ENCODE results near the gene SPNS2. TPM values are rescaled to one million over a fixed set of nuclear protein-coding genes. Genes with fewer than 3 reads are reported as not detected.

The SPNS2 gene
- total RNA-seq, 1 experiment from 2014 or later, result 1.6 TPM

DNA sequence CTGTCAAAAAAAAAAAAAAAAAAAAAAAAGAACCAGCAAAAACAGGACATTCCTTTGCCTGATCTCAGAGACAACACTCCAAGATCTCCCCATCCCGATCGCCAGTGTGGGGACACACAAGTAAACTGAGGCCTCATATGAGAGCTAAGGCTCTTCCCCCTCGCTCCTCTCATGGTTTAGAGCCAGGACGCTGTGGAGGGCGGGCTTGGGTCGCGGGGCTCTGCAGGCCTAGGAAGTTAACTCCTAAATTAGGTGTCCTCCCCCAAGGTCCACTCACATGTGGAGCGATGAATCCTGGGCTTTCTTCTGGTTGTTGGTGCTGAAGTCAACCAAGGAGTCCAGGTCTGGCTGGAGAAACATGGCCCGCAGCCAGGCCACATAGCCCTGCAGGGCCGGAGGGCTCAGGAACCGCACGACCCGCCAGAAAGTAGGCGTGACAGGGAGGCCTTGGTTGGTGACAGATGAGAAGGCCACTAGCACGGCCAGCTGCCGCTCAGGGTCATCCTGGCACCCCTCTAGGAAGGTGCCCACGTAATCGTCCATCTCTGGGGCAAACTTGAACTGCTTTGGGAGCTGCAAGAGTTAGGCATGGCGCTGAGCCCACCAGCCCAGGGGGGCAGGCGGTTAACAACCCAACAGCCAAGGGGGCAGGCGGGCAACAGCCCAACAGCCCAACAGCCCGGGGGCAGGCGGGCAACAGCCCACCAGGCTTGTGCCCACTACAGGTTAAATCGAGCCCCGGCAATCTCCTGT lies 51.3 kb downstream of the SPNS2 start:
- Histone ChIP-seq H3K27ac (ENCODE audit: low read depth, low read length) (no peak overlapping the region), H3K4me1 (ENCODE audit: control insufficient read depth in 1 of 2, insufficient read depth in 2 of 2, low read length in 2 of 2) (peaks cover 6 to 14% of the 10 kb centered on the region in 2 experiments; a peak in 2 of 4 replicates), H3K4me2 (ENCODE audit: low read length) (no peak overlapping the region), H3K4me3 (replicated peaks in 1 of 2; ENCODE audit: low read depth in 1 of 2, low read length in 2 of 2) (no peak overlapping the region), H3K9me2 (ENCODE audit: insufficient read depth) (no peaks in the 10 kb centered on the region), H2AFZ (ENCODE audit: low read depth, low read length, poor library complexity, severe bottlenecking) (no peak overlapping the region), H4K20me1 (ENCODE audit: insufficient read depth) (peaks cover 3% of the 10 kb centered on the region; the same call in 1 of the 2 replicates), H3K36me3 (ENCODE audit: control insufficient read depth in 1 of 2, insufficient read depth in 2 of 2, low read length in 2 of 2) (peaks cover 46 to 91% of the 10 kb centered on the region in 2 experiments), H3K27me3 (ENCODE audit: insufficient read depth, low read length) (no peaks in the 10 kb centered on the region), H3K9me3 (ENCODE audit: control insufficient read depth in 1 of 2, insufficient read depth in 1 of 2, low read depth in 1 of 2, low read length in 2 of 2) (no peaks in the 10 kb centered on the region), H3K9ac (ENCODE audit: low read length) (no peak overlapping the region), H3K79me2 (ENCODE audit: insufficient read depth, low read length) (peaks cover 91% of the 10 kb centered on the region)
- DNase-seq (ENCODE audit: low read depth, low spot score), result no peak
- TF ChIP-seq ZBTB33 (IDR thresholded peaks at IDR 0.05; ENCODE audit: extremely low read depth, insufficient replicate concordance, low read length), result no peak
- TF ChIP-seq REST (IDR thresholded peaks at IDR 0.05; ENCODE audit: low read depth), result no peak
- no peak for TF ChIP-seq EZH2 (IDR thresholded peaks at IDR 0.05)
- TF ChIP-seq ELF1 (IDR thresholded peaks at IDR 0.05; ENCODE audit: borderline replicate concordance, low read depth), result no peak
- TF ChIP-seq, protein P1, sequence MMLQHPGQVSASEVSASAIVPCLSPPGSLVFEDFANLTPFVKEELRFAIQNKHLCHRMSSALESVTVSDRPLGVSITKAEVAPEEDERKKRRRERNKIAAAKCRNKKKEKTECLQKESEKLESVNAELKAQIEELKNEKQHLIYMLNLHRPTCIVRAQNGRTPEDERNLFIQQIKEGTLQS (IDR thresholded peaks at IDR 0.05), result no peak
- TF ChIP-seq EZH2phosphoT487 (IDR thresholded peaks at IDR 0.05; ENCODE audit: borderline replicate concordance), result no peak
- TF ChIP-seq JUND (IDR thresholded peaks at IDR 0.05), result no peak
- TF ChIP-seq EGR1 (IDR thresholded peaks at IDR 0.05; ENCODE audit: low read depth), result no peak
- TF ChIP-seq RAD21 (IDR thresholded peaks at IDR 0.05; ENCODE audit: low read depth), result no peak
- TF ChIP-seq ZFX (IDR thresholded peaks at IDR 0.05), result no peak
- TF ChIP-seq, protein P2, sequence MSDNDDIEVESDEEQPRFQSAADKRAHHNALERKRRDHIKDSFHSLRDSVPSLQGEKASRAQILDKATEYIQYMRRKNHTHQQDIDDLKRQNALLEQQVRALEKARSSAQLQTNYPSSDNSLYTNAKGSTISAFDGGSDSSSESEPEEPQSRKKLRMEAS (IDR thresholded peaks at IDR 0.05), result no peak
- no peak for TF ChIP-seq POLR2A (IDR thresholded peaks at IDR 0.05; ENCODE audit: borderline replicate concordance, extremely low read depth, insufficient read depth, insufficient read length)
- no peak for TF ChIP-seq ZNF274 (IDR thresholded peaks at IDR 0.05; ENCODE audit: low read depth, low read length)
- TF ChIP-seq SP1 (IDR thresholded peaks at IDR 0.05; ENCODE audit: low read depth), result no peak
- no peak for TF ChIP-seq CEBPB (IDR thresholded peaks at IDR 0.05; ENCODE audit: low read depth)
- TF ChIP-seq CTCF (IDR thresholded peaks at IDR 0.05 in 2 of 3, conservative IDR thresholded peaks at IDR 0.05 in 1 of 3; ENCODE audit: borderline replicate concordance in 1 of 3, insufficient read depth in 1 of 3, low read depth in 2 of 3, low read length in 2 of 3), result no peak
- TF ChIP-seq CBX3 (IDR thresholded peaks at IDR 0.05; ENCODE audit: low read depth), result no peak
- no peak for TF ChIP-seq TCF7L2 (IDR thresholded peaks at IDR 0.05; ENCODE audit: borderline replicate concordance, extremely low read depth, insufficient read depth, insufficient read length)
- TF ChIP-seq SIN3A (IDR thresholded peaks at IDR 0.05; ENCODE audit: low read depth), result no peak
- intact Hi-C loops (cut with micrococcal nuclease), result no loop called here
- POLR2A ChIA-PET, result no interaction called here
- RAD21 ChIA-PET (ENCODE audit: low non-redundant PET in 1 of 2, low total read pairs in 2 of 2, uncharacterized antibody in 2 of 2, unreplicated experiment in 2 of 2), result no interaction called here
- CTCF ChIA-PET, result no interaction called here
- no TSS peak for BruUV-seq (replicated peaks)
- no peak for ATAC-seq

All from HCT116 (cell line).